Psoas muscle (tissue), 8 donors: ENCODE measurements around the gene OLFML2B. TPM values are rescaled to one million over a fixed set of nuclear protein-coding genes. Genes with fewer than 3 reads are reported as not detected.

Experiments used
- ATAC-seq, 4 donors: fragments of 200-7000 bp; cut with Tn5 transposase; one replicate each; pipeline ENCODE4 v1.9.1; 2020; ENCODE audit warnings: moderate library complexity in 3 of 4, mild to moderate bottlenecking in 2 of 4
- DNase-seq, 2 donors: peaks; one replicate each; pipeline ENCODE4 v3.0.0-alpha.2; 2020
- H3K27ac ChIP-seq: fragments of 200-600 bp; one replicate; pipeline ENCODE4 v1.8.0; 2022
- H3K27me3 ChIP-seq, 3 donors: fragments of 200-600 bp in 1 of 3; one replicate each; pipeline versions ENCODE4 v1.6.1 to v1.8.0; 2013 to 2022; ENCODE audit warnings: low read length in 2 of 3, mild to moderate bottlenecking in 2 of 3, moderate library complexity in 1 of 3; ENCODE audit not compliant: insufficient read depth in 3 of 3
- H3K36me3 ChIP-seq, 2 donors: fragments of 200-600 bp in 1 of 2; one replicate each; pipeline versions ENCODE4 v1.6.1 to v1.8.0; 2013 to 2022; ENCODE audit warnings: low read depth in 1 of 2, mild to moderate bottlenecking in 1 of 2, moderate library complexity in 1 of 2; ENCODE audit not compliant: insufficient read depth in 1 of 2
- H3K4me1 ChIP-seq: fragments of 200-600 bp; one replicate; pipeline ENCODE4 v1.8.0; 2022
- H3K4me3 ChIP-seq: fragments of 200-600 bp; one replicate; pipeline ENCODE4 v1.8.0; 2022; ENCODE audit warnings: mild to moderate bottlenecking
- H3K9me3 ChIP-seq: fragments of 200-600 bp; one replicate; pipeline ENCODE4 v1.8.0; 2022
- WGBS, 3 donors: extraction: QIAGEN DNeasy Blood & Tissue Kit; methylation state at CpG; one replicate each; pipeline versions ENCODE4 v1.1.6 to v1.1.7; 2013; 5-methylcytosine and 5-hydroxymethylcytosine counted together
- intact Hi-C, 2 donors: fragments of 100-400 bp; cut with DNase I; formaldehyde crosslinking; loops; one replicate each; pipeline versions ENCODE4 v1.11.0 to v1.14.2; 2022
- polyA plus RNA-seq, 3 donors: library from polyadenylated mRNA; stranded (reverse); fragments of 200-250 nt; gene quantifications; one replicate each; pipeline ENCODE4 v1.2.3, GENCODE V29; 2013
- total RNA-seq, 4 donors: library from RNA; stranded (reverse); fragmentation: NEBNext Ultra II Directional in 2 of 4; extraction: Animal tissue kit (Norgen Biotek cat#: 25700) in 2 of 4; gene quantifications; one replicate each; pipeline versions ENCODE4 v1.2.1 to v1.2.4, GENCODE V29; 2021 to 2023
- TF ChIP-seq, protein P1 (sequence below): fragments of 200-600 bp; IDR thresholded peaks from one replicate; pipeline ENCODE4 v1.8.0; 2022; ENCODE audit warnings: antibody characterized with exemption
- donor health status: healthy with polysubstance abuse.
- donor health status: DM: no; HTN: no; CAD: no; lungs with moderate emphysema.
- donor health status: Bipolar disorder and iron deficiency.
- donor health status: healthy.
- donor health status: DM: yes; HTN: yes; CAD: no.
- donor health status: DM: no; HTN: no; CAD: no.
- donor health status: DM: no; HTN: no; CAD: no.
- donor health status: DM: yes; HTN: yes; CAD: no.

The OLFML2B gene
- total and polyA plus RNA-seq, 7 donors, result 1.4 to 9.5 (median 3.8) TPM

DNA sequence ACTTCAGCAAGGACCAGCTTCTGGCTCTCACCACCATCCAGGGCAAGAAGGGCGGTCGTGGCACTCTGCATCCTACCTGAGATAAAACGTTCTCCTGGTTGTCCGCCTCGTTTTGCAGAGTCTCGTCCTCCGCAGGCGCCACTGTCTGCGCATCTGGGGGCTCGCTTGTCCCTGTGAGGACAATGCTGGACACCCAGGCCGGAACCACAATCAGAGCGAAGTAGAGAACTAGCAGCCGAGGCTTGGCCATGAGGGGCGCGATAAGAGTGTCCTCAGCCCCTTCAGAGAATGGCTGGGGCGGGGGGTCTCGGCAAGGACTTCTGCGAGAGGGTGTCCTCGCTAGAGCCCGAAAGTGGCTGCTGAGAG lies 505 bp downstream of the OLFML2B start:
- Histone ChIP-seq H3K4me1 (peaks cover 6% of the 10 kb centered on the region), H3K4me3 (peak overlapping the region; percentile 71), H3K36me3 (no peaks in the 10 kb centered on the region), H3K27ac (peak overlapping the region; percentile 27), H3K9me3 (no peaks in the 10 kb centered on the region), H3K27me3 (peaks cover 0 to 47% (median 5%) of the 10 kb centered on the region in 3 donors)
- WGBS, 3 donors, result 7 to 22% (median 16%) methylated on average over 20 of the region's 20 CpGs
- TF ChIP-seq, protein P1, sequence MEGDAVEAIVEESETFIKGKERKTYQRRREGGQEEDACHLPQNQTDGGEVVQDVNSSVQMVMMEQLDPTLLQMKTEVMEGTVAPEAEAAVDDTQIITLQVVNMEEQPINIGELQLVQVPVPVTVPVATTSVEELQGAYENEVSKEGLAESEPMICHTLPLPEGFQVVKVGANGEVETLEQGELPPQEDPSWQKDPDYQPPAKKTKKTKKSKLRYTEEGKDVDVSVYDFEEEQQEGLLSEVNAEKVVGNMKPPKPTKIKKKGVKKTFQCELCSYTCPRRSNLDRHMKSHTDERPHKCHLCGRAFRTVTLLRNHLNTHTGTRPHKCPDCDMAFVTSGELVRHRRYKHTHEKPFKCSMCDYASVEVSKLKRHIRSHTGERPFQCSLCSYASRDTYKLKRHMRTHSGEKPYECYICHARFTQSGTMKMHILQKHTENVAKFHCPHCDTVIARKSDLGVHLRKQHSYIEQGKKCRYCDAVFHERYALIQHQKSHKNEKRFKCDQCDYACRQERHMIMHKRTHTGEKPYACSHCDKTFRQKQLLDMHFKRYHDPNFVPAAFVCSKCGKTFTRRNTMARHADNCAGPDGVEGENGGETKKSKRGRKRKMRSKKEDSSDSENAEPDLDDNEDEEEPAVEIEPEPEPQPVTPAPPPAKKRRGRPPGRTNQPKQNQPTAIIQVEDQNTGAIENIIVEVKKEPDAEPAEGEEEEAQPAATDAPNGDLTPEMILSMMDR, result no peak
- intact Hi-C loops, result no loop called here
- DNase-seq (no peak), ATAC-seq (peak; percentile 5 to 39 (median 10))

DNA sequence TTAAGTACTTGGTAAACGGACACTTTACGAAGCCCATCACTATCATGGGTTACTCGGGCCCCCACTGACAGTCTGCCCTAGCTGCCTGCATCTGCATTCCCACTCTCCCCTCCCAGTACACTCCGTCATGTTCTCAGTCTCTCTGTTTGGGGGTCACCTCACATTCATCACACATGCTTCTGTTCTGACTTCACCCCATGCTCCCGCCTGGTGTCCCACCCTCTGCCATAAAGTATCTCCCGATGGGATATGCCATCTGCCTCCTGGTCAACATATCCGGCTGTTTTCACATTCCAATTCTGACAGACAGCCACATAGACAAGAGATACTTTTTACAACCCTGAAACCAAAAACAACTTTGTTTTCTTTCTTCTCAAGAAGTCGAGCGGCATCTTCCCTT lies 1.0 kb downstream of the OLFML2B start:
- peaks cover 6% of the 10 kb centered on the region for H3K4me1 ChIP-seq
- H3K9me3 ChIP-seq, result no peaks in the 10 kb centered on the region
- TF ChIP-seq, protein P1, result no peak
- ATAC-seq, result no peak
- no peak for DNase-seq
- H3K27ac ChIP-seq, result peak overlapping the region; percentile 27
- WGBS, 3 donors, result 36 to 62% (median 45%) methylated on average over 9 of the region's 9 CpGs
- intact Hi-C loops, result no loop called here
- H3K36me3 ChIP-seq, result peaks cover 0 to 3% of the 10 kb centered on the region in 2 donors
- peaks cover 0 to 42% (median 5%) of the 10 kb centered on the region in 3 donors for H3K27me3 ChIP-seq
- H3K4me3 ChIP-seq, result peak overlapping the region; percentile 71

DNA sequence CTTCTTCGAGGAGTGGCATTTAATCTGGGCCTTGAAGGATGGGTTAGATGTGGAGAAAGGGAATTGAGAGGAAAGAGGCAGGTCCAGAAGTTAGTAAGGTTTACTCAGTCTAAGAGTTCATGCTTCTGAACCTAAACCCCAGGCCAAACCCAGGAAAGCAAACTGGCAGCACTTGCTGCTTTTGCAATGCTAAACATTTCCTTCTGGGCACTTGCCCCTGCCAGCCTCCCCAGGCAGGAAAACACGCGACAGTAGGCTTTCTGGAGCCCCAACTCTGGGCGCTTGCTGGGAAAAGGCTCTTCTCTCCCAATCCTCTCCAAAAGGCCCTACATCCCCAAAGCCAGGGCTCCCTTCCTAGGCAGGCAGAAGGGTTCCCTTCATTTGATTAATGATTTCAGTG lies 2.5 kb downstream of the OLFML2B start:
- no peak overlapping the region for H3K27ac ChIP-seq
- H3K36me3 ChIP-seq, result peaks cover 0 to 16% of the 10 kb centered on the region in 2 donors
- H3K9me3 ChIP-seq, result no peaks in the 10 kb centered on the region
- H3K4me1 ChIP-seq, result peaks cover 6% of the 10 kb centered on the region
- peaks cover 0 to 32% (median 7%) of the 10 kb centered on the region in 3 donors for H3K27me3 ChIP-seq
- 35 to 68% (median 56%) methylated on average over 4 of the region's 4 CpGs for WGBS, 3 donors
- peak overlapping the region; percentile 71 for H3K4me3 ChIP-seq
- DNase-seq (no peak), ATAC-seq (no peak)
- TF ChIP-seq, protein P1, result no peak
- intact Hi-C loops, result no loop called here

DNA sequence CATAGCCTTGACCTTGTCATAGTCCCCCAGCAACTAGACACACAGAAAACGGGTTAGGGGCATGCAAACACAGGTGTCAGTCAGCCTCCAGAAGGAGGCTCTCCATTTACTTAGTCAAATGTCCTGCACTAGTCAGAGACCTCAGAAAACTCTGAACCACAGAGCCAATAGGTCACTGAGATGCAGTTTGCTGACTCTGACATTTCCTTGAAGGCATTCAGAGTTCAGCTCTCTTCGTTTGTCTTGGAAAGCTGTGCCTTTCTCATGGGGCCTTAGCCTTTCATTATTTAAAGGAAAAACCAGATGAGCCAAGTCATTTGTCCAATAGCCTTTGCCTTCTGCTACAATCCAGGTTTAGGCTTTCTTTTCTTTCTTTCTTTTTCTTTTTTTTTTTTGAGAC lies 3.5 kb downstream of the OLFML2B start:
- Histone ChIP-seq H3K9me3 (no peaks in the 10 kb centered on the region), H3K4me3 (no peak overlapping the region), H3K27ac (no peak overlapping the region), H3K27me3 (peaks cover 0 to 32% (median 7%) of the 10 kb centered on the region in 3 donors), H3K36me3 (peaks cover 0 to 16% of the 10 kb centered on the region in 2 donors), H3K4me1 (peaks cover 6% of the 10 kb centered on the region)
- WGBS, 3 donors, result 34 to 69% (median 42%) methylated on average over 2 of the region's 2 CpGs
- TF ChIP-seq, protein P1, result no peak
- ATAC-seq (no peak), DNase-seq (no peak)
- intact Hi-C loops, result no loop called here

DNA sequence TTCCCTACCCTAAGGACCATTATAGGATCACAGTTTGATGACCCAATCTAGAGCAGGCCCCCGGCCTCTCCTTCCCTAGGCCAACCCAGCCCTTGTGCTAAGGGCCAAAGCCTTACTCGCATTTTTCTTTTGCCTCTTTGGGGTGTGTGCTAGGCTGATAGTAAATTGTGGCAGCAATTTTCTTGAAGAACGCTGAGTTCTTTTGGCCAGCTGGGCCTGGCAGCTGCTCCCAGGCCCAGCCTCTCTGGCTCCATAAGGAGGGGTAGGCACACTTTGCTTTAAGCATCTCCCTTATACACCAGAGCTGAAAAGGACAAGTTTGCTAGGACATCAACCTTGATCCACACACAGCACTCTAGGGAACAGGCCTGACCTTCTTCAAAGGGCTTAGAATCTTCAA lies 4.2 kb downstream of the OLFML2B start:
- TF ChIP-seq, protein P1, result no peak
- no peak overlapping the region for H3K4me3 ChIP-seq
- peaks cover 3% of the 10 kb centered on the region for H3K4me1 ChIP-seq
- H3K27me3 ChIP-seq, result peaks cover 0 to 26% (median 7%) of the 10 kb centered on the region in 3 donors
- intact Hi-C loops, result no loop called here
- no peaks in the 10 kb centered on the region for H3K9me3 ChIP-seq
- ATAC-seq, result no peak
- 48 to 60% (median 51%) methylated on average over 3 of the region's 3 CpGs for WGBS, 3 donors
- DNase-seq, result no peak
- H3K36me3 ChIP-seq, result peaks cover 0 to 16% of the 10 kb centered on the region in 2 donors
- H3K27ac ChIP-seq, result no peak overlapping the region
